ENCODE data around the gene NAALADL2.

NAALADL2 gene

DNA sequence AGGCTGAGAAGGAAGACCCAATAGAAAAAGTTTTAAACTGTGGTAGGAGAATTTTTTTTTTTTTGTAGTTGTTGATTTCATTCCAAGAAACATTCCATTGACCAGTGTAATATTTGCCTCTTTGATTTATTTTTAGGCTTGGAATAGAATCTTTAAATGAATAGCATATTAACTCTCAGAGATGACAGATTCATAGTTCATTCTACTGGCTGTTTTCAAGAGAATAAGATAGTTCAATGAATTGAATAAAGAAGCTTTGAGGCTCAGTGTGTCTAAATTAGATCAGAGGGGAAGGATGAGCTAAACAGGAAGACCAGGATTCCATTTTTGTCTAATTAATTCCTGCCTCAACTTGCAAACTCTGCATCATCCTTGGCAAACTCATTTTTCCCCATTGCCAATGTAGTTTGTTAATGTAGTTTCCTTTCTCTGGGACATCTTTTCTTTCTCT, 98.4 kb downstream of the NAALADL2 start:
- intact Hi-C loops (cut with DNase I; ENCODE audit: low total_unique reads) = no loop called here
- no peaks in the 10 kb centered on the region for H3K9me3 ChIP-seq
- DNase-seq = no peak
- peak overlapping the region in 1 of 2 donors; percentile 48 for H3K27ac ChIP-seq
- TF ChIP-seq CTCF (IDR thresholded peaks at IDR 0.05) = no peak
- no peaks in the 10 kb centered on the region for H3K27me3 ChIP-seq
- H3K4me3 ChIP-seq = no peak overlapping the region
- H3K4me1 ChIP-seq = peaks cover 0 to 33% (median 12%) of the 10 kb centered on the region in 4 donors
- H3K36me3 ChIP-seq = no peaks in the 10 kb centered on the region

GRCh38 chr3:174958671-174959328, 99.7 kb downstream of the NAALADL2 start:
- no peak for DNase-seq
- peaks cover 0 to 33% (median 12%) of the 10 kb centered on the region in 4 donors for H3K4me1 ChIP-seq
- H3K27me3 ChIP-seq = no peaks in the 10 kb centered on the region
- intact Hi-C loops (cut with DNase I; ENCODE audit: low total_unique reads) = no loop called here
- H3K4me3 ChIP-seq = no peak overlapping the region
- no peak for TF ChIP-seq CTCF (IDR thresholded peaks at IDR 0.05)
- H3K9me3 ChIP-seq = no peaks in the 10 kb centered on the region
- H3K36me3 ChIP-seq = no peaks in the 10 kb centered on the region
- H3K27ac ChIP-seq = no peak overlapping the region

DNA sequence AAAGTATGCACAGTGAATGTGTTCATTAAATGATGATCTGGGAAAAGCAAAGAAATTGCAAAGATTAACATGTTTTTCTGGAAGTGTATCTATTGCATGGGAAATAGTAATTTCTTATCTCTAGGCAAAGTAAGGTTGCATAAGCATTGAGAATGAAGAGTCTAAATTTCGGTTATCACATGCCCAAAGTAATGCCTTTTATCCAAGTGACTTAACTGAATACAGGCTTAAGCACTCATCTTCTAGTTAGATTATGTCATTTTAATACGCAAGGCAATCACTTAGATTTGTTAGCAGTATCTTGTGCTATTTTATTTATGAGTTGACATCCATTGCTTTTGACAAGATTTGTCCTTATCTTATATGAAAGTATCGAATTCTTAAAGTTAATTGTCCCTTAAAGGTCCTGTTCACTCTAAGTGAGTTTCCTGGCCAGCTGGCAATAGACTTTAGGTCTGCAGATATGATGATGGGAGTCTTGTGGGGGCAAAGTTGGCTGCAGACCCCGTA, 100.5 kb downstream of the NAALADL2 start:
- H3K27me3 ChIP-seq = no peaks in the 10 kb centered on the region
- no peak overlapping the region for H3K4me3 ChIP-seq
- intact Hi-C loops (cut with DNase I; ENCODE audit: low total_unique reads) = no loop called here
- no peak overlapping the region for H3K27ac ChIP-seq
- no peak for TF ChIP-seq CTCF (IDR thresholded peaks at IDR 0.05)
- H3K4me1 ChIP-seq = peaks cover 0 to 33% (median 12%) of the 10 kb centered on the region in 4 donors
- no peaks in the 10 kb centered on the region for H3K36me3 ChIP-seq
- no peak for DNase-seq
- H3K9me3 ChIP-seq = no peaks in the 10 kb centered on the region

DNA sequence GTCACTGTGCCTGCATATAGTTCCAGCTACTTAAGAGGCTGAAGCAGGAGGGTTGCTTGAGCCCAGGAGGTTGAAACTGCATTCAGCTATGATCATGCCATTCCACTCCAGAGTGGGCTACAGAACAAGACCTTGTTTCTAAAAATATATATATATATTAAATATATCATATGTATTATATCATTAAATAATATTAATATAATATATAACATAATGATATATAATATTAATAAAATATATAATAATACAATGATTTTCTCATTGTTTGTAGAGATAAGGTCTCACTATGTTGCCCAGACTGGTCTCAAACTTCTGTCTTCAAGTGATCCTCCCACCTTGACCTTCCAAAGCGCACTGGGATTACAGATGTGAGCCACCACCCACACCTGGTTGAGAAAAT, 101.8 kb downstream of the NAALADL2 start:
- Histone ChIP-seq H3K36me3 (no peaks in the 10 kb centered on the region), H3K4me3 (no peak overlapping the region), H3K4me1 (peaks cover 0 to 30% (median 10%) of the 10 kb centered on the region in 4 donors), H3K27ac (no peak overlapping the region), H3K9me3 (no peaks in the 10 kb centered on the region), H3K27me3 (no peaks in the 10 kb centered on the region)
- intact Hi-C loops (cut with DNase I; ENCODE audit: low total_unique reads) = no loop called here
- no peak for TF ChIP-seq CTCF (IDR thresholded peaks at IDR 0.05)
- DNase-seq = no peak

DNA sequence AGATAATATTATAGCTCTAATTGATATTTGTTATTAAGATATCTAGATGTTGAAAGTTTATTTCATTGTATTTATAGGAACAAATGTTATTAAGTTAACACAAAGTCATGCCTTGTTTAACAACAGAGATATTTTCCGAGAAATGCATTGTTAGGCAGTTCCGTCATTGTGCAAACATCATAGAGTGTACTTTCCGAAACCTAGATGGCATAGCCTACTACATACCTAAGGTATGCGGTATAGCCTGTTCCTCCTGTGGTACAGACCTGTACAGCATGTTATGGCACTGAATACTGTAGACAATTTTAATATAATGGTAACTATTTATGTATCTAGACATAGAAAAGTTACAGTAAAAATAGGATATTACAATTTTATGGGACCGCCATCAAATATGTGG, 114.3 kb downstream of the NAALADL2 start:
- Histone ChIP-seq H3K27ac (no peak overlapping the region), H3K27me3 (no peaks in the 10 kb centered on the region), H3K36me3 (no peaks in the 10 kb centered on the region), H3K4me1 (no peaks in the 10 kb centered on the region), H3K9me3 (peaks cover 0 to 4% (median 0%) of the 10 kb centered on the region in 3 donors), H3K4me3 (no peak overlapping the region)
- no peak for TF ChIP-seq CTCF (IDR thresholded peaks at IDR 0.05)
- intact Hi-C loops (cut with DNase I; ENCODE audit: low total_unique reads) = no loop called here
- DNase-seq = no peak

Measured in tibial artery (tissue), 4 donors.